ENCODE measurements around the gene OSBPL6.

Gene OSBPL6

DNA sequence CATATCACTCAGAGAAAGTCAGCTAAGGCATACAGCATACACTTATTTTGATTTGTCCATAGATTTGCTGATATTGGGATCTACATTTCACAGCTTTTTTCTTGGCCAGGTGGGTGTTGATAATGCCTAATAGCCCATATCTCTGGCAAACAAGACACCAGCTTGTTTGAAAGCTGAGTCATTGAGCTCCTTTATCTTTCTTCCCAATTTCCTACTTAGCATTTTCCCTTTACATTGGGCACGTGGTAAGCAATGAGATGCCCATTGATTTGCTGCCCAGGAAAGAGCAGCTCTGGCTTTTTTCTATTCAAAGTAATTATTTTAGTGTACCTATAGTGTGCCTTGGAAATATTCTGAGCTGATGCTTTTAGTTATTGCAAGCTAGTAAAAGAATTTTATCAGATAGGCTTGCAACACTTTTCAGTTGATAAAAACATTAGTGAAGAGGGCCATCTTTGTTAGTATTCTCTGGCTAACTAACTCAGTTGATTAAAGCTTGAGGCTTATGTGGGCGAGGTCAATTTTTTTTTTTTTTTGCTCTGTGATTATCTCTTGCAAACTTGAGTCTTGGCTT is 79.6 kb downstream of the OSBPL6 start:
- DNase-seq, result no peak

DNA sequence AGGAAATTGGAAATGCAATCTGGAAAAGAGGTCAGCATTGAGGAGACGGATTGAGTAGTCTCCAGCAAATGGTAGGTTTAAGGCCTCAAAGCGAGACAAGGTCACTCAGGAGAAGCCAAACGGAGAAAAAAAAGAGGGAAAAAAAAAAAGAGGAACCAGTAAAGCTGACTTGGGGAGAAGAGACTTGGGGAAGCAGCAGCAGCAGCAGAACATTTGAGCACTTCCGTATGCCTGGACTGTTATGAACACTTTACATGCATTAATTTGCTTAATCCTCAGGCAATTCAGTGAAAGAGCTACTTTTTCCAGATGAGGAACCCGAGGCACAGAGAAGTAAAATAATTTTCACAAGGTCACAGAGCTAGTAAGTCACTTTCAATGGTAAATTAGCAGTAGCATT is 81.3 kb downstream of the OSBPL6 start:
- DNase-seq, result no peak

DNA sequence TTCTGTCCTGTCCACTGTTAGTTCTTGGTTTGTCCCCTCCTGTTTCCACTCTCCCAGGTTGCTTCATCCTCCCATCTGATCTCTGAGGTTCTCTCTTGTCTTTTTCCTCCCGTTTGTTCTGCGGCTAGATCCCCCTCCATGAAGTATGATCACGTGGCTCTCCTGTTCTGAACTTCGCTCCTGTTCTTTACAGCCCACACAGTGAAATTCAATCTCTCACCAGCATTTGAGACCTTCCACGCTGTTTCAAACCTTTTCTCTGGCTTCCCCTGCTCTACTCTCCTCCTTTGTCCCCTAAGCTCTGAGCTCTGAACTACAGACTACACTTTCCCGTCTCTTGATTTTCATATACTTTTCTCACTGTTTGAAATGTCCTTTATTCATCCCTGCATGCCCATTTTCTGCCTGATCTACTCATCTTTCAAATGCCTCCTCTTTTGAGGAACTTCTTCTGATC is 83.5 kb downstream of the OSBPL6 start:
- DNase-seq, result no peak

GRCh38 chr2:178279142-178279541 is 84.8 kb downstream of the OSBPL6 start:
- no peak for DNase-seq

DNA sequence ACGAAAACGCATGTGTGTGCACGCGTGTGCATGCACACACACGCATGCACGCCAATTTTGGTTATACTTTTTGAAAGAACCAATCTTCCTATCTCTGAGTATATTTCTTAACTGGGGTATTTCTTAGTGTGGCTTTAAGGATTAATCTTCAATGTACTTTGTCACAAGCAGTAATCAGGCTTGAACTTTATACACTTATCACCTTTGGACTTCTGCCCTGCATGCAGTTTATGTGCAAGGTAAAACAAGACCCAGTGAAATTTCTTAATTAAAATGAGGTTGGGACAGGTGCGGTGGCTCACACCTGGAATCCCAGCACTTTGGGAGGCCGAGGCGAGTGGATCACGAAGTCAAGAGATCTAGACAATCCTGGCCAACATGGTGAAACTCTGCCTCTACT is 85.3 kb downstream of the OSBPL6 start:
- no peak for DNase-seq

DNA sequence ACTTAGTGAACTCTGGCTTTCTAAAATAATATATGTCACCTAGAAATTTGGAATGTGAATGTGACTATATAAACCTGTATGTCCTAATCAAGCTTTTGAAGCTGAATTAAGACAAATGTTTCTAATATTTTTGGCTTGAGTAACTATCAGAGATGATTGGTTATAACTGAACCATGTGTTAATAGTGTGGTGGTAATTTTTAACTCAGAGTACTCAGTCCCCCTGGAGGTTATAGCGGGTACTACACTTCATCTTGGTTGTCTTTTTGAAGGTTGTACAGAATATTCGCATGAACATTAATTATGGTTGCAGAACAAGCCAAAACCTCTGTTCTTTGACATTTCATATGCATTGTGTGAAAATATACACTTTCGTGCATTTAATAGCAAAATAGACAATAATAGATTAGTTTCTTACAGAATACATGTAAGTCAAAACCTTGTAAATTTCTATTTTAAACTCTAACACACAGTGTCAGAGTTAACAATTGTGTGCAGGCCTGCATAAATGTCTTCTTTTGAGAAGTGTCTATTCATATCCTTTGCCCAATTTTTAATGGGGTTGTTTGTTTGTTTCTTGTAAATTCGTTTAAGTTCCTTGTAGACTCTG is 86.0 kb downstream of the OSBPL6 start:
- peak; percentile 52 for DNase-seq

DNA sequence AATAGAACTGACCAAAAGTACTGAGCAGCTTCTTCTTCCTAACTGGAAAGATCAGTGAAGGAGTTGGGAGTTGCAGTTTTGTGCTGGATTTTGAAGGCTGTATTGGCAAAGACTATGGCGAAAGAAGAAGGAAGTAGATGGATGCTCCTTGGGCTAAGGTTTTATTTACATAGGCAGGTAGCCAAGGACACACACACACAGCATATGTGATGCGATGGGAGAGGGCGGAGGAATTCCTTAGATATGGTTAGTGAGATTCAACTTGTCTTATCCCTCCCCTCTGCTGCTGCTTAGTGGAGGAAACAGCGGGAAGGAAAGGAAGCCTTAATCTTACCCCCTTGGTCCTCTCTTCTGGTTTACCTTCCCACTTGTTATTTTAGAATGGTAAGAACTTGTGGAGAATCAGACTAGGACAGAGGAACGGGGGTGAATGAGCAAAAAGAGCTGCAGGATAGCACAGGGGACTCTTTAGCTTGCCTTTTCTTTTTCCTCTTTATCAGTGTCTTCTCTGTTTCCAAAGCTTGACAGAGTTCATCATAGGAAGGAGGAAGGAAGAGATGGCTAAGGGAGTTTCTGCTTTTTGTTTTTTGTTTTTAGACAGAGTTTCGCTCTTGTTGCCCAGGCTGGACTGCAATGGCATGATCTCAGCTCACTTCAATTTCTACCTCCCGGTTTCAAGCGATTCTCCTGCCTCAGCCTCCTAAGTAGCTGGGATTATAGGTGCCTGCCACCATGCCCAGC is 87.9 kb downstream of the OSBPL6 start:
- no peak for DNase-seq

- DNase-seq, result no peak
Observed at GRCh38 chr2:178283341-178283918, 89.1 kb downstream of the OSBPL6 start.

DNA sequence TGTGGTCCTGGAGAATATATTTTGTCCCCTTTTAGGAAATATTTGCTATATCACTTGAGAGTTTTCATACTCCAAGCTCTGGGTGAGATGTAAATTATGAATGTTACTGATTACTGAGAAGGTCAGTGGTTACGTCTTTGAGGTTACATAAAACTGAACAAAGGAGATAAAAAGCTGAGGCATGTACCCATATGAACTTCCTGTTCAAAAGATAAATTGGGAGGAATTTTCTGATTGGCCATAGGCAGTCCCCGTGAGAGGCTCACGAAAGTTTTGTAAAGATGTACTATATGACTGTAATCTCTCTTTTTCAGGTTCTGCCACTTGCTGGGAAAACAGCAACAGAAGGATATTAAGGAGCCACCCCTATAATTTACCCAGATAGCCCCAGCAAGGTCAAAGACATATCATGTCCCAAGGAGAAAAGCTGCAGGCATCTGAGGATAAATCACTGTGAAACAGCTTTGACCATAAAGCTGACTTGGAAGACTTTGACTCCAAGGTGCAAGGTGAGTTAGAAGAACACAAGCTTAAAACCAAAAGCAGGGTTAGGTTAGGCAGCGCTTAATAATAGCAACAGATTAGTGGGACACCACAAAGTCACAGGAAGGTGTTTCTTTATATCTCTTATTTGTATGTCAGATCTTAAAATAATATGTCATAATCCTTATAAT is 90.4 kb downstream of the OSBPL6 start:
- no peak for DNase-seq

DNA sequence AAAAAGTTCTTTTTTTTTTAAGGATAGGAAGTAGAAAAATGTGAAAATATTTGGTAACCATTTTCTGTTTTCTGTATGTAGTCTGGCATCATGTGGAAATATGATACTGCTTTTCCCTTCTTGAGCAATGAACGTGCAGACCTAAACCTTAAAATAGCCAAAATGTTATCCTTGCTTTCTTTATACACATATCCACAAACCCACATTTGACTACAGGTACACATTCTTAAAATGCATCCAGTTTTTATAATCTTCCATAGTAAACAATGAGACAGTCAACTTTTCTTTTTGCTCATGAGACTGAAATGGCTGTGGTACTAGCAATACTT is 90.9 kb downstream of the OSBPL6 start:
- DNase-seq, result no peak

DNA sequence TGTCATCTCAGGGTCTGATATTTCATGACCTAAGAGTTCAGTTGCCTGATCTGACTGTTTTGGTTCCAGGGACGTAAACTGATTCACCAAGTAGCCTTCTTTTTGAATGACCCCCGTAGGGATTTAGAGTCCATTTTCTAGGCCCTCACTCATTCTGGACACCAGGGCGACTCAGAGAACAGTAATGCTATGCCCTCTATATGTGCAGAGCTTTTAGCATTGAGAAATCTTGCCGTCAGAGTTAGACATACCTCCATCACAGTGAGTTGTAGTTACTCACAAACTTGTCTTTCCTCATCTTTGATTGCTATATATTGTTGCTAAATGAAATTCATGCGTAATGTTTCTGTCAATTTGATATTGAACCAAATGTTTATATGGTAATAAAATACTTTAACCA is 92.3 kb downstream of the OSBPL6 start:
- DNase-seq, result no peak

GRCh38 chr2:178287652-178288344 is 93.5 kb downstream of the OSBPL6 start:
- DNase-seq, result no peak

DNA sequence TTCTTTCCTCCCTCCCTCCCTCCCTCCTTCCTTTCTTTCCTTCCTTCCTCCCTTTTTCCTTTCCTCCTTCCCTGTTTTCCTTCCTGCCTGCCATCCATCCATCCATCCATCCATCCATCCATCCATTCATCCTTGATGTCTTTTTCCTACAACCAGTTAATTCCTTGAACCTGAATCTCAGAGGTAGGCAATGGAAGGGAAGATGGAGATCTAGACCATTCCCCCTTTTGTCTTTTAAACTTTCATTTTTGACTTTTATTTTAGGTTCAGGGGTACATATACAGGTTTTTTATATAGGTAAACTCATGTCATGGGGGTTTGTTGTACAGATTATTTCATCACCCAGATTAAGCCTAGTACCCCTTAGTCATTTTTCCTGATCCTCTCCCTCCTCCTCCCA is 97.4 kb downstream of the OSBPL6 start:
- no peak for DNase-seq

- no peak for DNase-seq
Observed at GRCh38 chr2:178292586-178292985, 98.3 kb downstream of the OSBPL6 start.

GRCh38 chr2:178295115-178295514 is 100.8 kb downstream of the OSBPL6 start:
- DNase-seq, result no peak

DNA sequence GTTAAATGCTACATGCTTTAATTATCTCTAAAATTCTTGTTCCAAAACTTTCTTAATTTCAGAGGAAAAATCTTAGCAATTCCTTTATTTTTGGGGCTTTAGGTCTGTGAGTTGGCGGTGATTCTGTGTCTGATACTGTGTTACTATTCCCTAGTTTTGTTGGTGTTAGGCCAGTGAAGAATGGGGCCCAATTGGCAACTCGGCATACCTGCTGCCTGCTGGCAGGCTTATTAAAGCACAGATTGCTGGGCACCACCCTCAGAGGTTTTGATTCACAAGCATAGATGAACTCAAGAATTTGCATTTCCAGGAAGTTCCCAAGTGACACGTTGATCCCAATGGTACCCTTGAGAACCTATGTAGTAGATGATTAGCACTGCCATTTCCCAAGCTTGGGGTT is 101.6 kb downstream of the OSBPL6 start:
- no peak for DNase-seq

DNA sequence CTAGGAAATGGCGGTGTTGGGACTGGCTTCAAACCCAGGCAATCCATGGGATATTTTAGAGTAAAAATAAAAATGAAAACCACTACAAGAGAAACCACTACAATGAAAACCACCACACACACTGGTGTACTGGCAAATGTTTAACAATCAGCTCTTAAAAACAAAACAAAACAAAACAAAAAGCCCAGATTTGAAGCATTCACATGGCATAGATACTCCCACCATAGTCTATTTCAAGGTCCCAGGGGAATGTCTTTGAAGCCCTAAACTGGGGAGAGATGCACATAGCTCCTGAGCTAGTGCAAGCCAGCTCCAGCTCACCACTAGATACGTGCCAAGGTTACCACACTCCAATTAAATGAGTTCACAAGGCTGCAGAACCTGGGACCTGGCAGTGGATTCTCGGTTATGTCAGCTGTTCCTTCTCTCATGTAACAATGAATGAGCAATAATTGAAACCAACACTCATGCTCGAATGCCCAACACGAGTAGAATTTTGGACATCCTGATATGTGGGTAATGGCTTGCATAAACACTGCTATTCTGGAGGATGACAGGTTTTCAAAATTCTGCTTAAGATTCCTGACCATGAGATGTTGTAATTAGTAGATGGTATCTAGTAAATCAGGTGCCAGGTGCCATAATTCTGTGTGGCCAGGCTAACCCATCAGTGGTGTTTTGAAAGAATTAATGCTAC is 102.2 kb downstream of the OSBPL6 start:
- no peak for DNase-seq

DNA sequence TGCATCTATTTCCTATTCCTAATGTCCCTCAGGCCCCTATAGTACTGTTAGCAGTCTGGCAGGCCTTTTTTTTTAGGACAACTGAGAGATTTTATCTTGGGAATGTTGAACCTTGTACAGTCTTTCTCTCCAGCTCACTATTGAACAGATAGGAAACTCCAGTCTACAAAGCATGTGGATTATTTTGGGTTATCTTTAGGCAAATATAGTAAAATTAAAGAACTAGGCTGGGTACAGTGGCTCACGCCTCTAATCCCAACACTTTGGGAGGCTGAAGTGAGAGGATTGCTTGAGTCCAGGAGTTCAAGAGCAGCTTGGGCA is 102.7 kb downstream of the OSBPL6 start:
- DNase-seq, result no peak

DNA sequence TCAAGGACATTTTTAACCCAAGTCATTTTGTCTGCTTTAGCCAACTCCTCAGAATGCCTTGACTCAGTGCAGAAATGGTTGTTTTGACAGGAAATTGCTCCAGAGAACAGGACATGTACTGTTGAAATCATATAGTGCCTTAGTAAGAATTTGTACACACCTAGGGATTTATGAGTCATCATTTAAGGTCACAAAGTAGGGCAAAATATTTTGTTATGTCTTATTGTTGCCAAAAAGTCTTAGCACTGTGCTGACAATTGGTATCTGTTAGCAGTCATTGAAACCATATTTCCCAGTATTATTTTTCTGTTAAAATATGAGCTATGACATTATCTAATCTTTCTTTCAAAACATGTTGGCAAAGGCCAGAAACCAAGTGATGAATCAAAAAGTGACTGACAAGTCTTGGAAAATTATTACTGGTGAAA is 104.5 kb downstream of the OSBPL6 start:
- DNase-seq, result no peak

DNA sequence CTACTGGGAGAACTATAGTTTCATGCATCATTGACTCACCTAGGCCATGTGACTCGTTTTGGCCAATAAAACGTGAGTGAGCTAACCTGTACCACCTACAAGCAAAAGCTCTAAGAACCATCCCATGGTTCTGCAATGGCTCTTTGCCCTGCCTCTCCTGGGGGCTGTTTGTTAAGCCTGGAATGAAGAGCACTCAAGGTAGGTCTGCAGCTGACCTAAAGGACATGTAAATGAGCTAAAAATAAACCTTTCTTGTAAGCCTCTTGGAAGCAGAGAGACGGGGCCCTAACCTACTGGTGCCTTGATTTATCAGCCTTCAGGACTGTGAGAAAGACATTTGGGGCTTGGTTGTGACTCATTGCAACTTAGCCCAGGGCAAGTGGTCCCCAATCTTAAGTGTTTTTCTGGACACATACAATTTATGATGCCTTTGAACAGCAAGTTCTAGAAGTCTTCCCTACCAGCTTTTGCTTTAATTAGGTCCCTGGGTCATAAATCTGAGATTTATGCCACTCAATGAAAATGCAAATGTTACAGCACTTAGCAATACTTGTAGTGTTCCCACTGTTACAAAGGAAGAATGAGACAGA is 107.4 kb downstream of the OSBPL6 start:
- DNase-seq, result no peak

DNA sequence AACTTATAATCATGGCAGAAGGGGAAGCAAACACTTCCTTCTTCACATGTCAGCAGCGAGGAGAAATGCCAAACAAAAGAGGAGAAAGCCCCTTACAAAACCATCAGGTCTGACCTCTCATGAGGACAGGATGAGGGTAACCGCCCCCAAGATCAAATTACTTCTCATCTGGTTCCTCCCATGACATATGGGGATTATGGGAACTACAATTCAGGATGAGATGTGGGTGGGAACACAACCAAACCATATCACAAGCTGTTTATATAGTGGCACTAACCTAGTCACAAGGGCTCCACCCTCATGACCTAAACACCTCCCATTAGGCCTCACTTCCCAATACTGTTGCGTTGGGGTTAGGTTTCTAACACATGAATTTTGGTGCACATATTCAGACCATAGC is 110.0 kb downstream of the OSBPL6 start:
- DNase-seq, result no peak

Measured in CD4-positive, alpha-beta T cell treated with Interleukin-12 subunit alpha and Interleukin-12 subunit beta, for 1 hour (primary cell).